Ishikawa (cell line): ENCODE measurements around the gene SLIT3.

Experiments used
- CEBPB ChIP-seq: IDR thresholded peaks from 2 replicates; pipeline ENCODE4 v1.6.1; 2012
- CREB1 ChIP-seq: IDR thresholded peaks from 2 replicates; pipeline ENCODE4 v1.6.1; 2012; ENCODE audit warnings: low read depth
- EGR1 ChIP-seq: IDR thresholded peaks from 2 replicates; pipeline ENCODE4 v1.6.1; 2012
- EP300 ChIP-seq: IDR thresholded peaks from 2 replicates; pipeline ENCODE4 v1.6.1; 2012; ENCODE audit warnings: borderline replicate concordance
- FOXM1 ChIP-seq: IDR thresholded peaks from 2 replicates; pipeline ENCODE4 v1.6.1; 2012; ENCODE audit warnings: low read depth, borderline replicate concordance
- MAX ChIP-seq: IDR thresholded peaks from 2 replicates; pipeline ENCODE4 v1.6.1; 2012
- NFIC ChIP-seq: IDR thresholded peaks from 2 replicates; pipeline ENCODE4 v1.6.1; 2012
- RAD21 ChIP-seq: IDR thresholded peaks from 2 replicates; pipeline ENCODE4 v1.6.1; 2012; ENCODE audit warnings: low read depth
- REST ChIP-seq: IDR thresholded peaks from 2 replicates; pipeline ENCODE4 v1.6.1; 2012; ENCODE audit warnings: low read depth, mild to moderate bottlenecking
- TAF1 ChIP-seq: IDR thresholded peaks from 2 replicates; pipeline ENCODE4 v1.6.1; 2012; ENCODE audit warnings: low read depth, mild to moderate bottlenecking
- TCF12 ChIP-seq: IDR thresholded peaks from 2 replicates; pipeline ENCODE4 v1.6.1; 2012; ENCODE audit warnings: low read depth
- TEAD4 ChIP-seq: IDR thresholded peaks from 2 replicates; pipeline ENCODE4 v1.6.1; 2012
- USF1 ChIP-seq: IDR thresholded peaks from 2 replicates; pipeline ENCODE4 v1.6.1; 2012
- YY1 ChIP-seq: IDR thresholded peaks from 2 replicates; pipeline ENCODE4 v1.6.1; 2012; ENCODE audit warnings: low read depth
- ZBTB7A ChIP-seq: IDR thresholded peaks from 2 replicates; pipeline ENCODE4 v1.6.1; 2012; ENCODE audit warnings: low read depth

Gene SLIT3

GRCh38 chr5:168771678-168772077 lies 529.3 kb downstream of the SLIT3 start:
- TF ChIP-seq EGR1 (no peak), REST (no peak), TEAD4 (no peak), CEBPB (no peak), EP300 (no peak), TAF1 (no peak), USF1 (no peak), CREB1 (no peak), RAD21 (no peak), NFIC (no peak), MAX (no peak), ZBTB7A (no peak), TCF12 (no peak), YY1 (no peak), FOXM1 (no peak)

GRCh38 chr5:168770996-168771395 lies 529.9 kb downstream of the SLIT3 start:
- TF ChIP-seq MAX (no peak), CREB1 (no peak), RAD21 (no peak), ZBTB7A (no peak), YY1 (no peak), EGR1 (no peak), TEAD4 (no peak), TCF12 (no peak), CEBPB (no peak), USF1 (no peak), REST (no peak), FOXM1 (no peak), EP300 (no peak), NFIC (no peak), TAF1 (no peak)

GRCh38 chr5:168770036-168770498 lies 530.9 kb downstream of the SLIT3 start:
- TF ChIP-seq TEAD4 (no peak), NFIC (no peak), EGR1 (no peak), TAF1 (no peak), ZBTB7A (no peak), FOXM1 (no peak), REST (no peak)

- no peak for TF ChIP-seq TCF12
- TF ChIP-seq TAF1 = no peak
- TF ChIP-seq EGR1 = no peak
- TF ChIP-seq USF1 = no peak
- no peak for TF ChIP-seq EP300
- no peak for TF ChIP-seq YY1
- no peak for TF ChIP-seq MAX
- no peak for TF ChIP-seq NFIC
- TF ChIP-seq RAD21 = no peak
Observed at GRCh38 chr5:168768172-168768571, 532.8 kb downstream of the SLIT3 start.
